ENCODE results near the gene HERC3. TPM values are rescaled to one million over a fixed set of nuclear protein-coding genes. Genes with fewer than 3 reads are reported as not detected.

HERC3 gene
- total and polyA plus RNA-seq, 10 of the 15 experiments (the other 5 are each of a cell fraction or from before 2014, with no cell fraction given) = 0.52 to 18.2 (median 2.8) TPM

GRCh38 chr4:88567591-88567990 is 24.7 kb upstream of the HERC3 start:
- 0% methylated on average over 1 of the region's 1 CpG for WGBS (ENCODE audit: insufficient coverage, insufficient replicate concordance, low lambda C conversion rate, missing lambda C conversion rate)
- ATAC-seq (no peak), DNase-seq (ENCODE audit: low read depth, low spot score) (no peak), FAIRE-seq (no peak)
- CTCF ChIA-PET = interaction anchor here (0.8 kb wide), 1 partner anchor 209 kb away, joined by 3 read pairs; no protein-coding TSS in a partner anchor
- intact Hi-C loops (cut with micrococcal nuclease; ENCODE audit: unreplicated experiment) = no loop called here
- Histone ChIP-seq H3K4me1 (ENCODE audit: control insufficient read depth, insufficient read depth, low read length) (no peaks in the 10 kb centered on the region), H3K27ac (ENCODE audit: control insufficient read depth, insufficient read depth) (no peak overlapping the region), H3K36me3 (ENCODE audit: control insufficient read depth in 2 of 2, insufficient read depth in 2 of 2, low read length in 1 of 2) (no peaks in the 10 kb centered on the region), H3K9me3 (replicated peaks; ENCODE audit: control insufficient read depth, insufficient read depth, low read length) (no peaks in the 10 kb centered on the region), H4K20me1 (ENCODE audit: control insufficient read depth, insufficient read depth) (no peaks in the 10 kb centered on the region), H3K79me2 (ENCODE audit: control insufficient read depth, insufficient read depth, low read length) (no peaks in the 10 kb centered on the region), H3K9ac (ENCODE audit: control insufficient read depth, insufficient read depth, low read length) (no peak overlapping the region), H3K4me2 (ENCODE audit: control insufficient read depth, insufficient read depth) (no peak overlapping the region), H3K4me3 (no peak overlapping the region), H2AFZ (ENCODE audit: control insufficient read depth, low read depth, low read length) (no peak overlapping the region), H3K27me3 (replicated peaks in 1 of 2; ENCODE audit: control insufficient read depth in 2 of 2, insufficient read depth in 2 of 2, low read length in 1 of 2) (no peaks in the 10 kb centered on the region; a peak in 1 of 4 replicates)
- POLR2A ChIA-PET = no interaction called here
- in situ Hi-C loops (cut with MboI) = no loop called here
- no TSS peak for BruUV-seq (replicated peaks)
- SMC1A ChIA-PET (ENCODE audit: uncharacterized antibody, unreplicated experiment) = no interaction called here
- RAD21 ChIA-PET (ENCODE audit: unreplicated experiment) = interaction anchor here (0.8 kb wide), 1 partner anchor 92 kb away, joined by 4 read pairs; no protein-coding TSS in a partner anchor
- TF ChIP-seq CHD1 (IDR thresholded peaks at IDR 0.05; ENCODE audit: low read depth, low read length) (no peak), IRF5 (IDR thresholded peaks at IDR 0.05; ENCODE audit: borderline replicate concordance) (no peak), SUPT20H (IDR thresholded peaks at IDR 0.05; ENCODE audit: borderline replicate concordance, control insufficient read depth, low read depth, low read length) (no peak), SPI1 (IDR thresholded peaks at IDR 0.05; ENCODE audit: borderline replicate concordance, insufficient read depth, low read depth, low read length) (no peak), IRF3 (IDR thresholded peaks at IDR 0.05) (no peak), RB1 (IDR thresholded peaks at IDR 0.05; ENCODE audit: borderline replicate concordance) (no peak), SKIL (IDR thresholded peaks at IDR 0.05; ENCODE audit: low read depth, poor library complexity, severe bottlenecking) (no peak), ATF2 (IDR thresholded peaks at IDR 0.05; ENCODE audit: low read length) (no peak), RELB (IDR thresholded peaks at IDR 0.05; ENCODE audit: low read depth) (no peak), JUNB (IDR thresholded peaks at IDR 0.05) (no peak), STAT3 (IDR thresholded peaks at IDR 0.05; ENCODE audit: low read depth, low read length) (no peak), TCF7 (IDR thresholded peaks at IDR 0.05; ENCODE audit: borderline replicate concordance) (no peak), ATF3 (IDR thresholded peaks at IDR 0.05; ENCODE audit: borderline replicate concordance, extremely low read depth, low read depth, low read length) (no peak), NR2C1 (IDR thresholded peaks at IDR 0.05) (no peak), ZSCAN29 (IDR thresholded peaks at IDR 0.05) (no peak)
